Panc1 (cell line): Measurements from ENCODE around the gene HACL1. TPM values are rescaled to one million over a fixed set of nuclear protein-coding genes. Genes with fewer than 3 reads are reported as not detected.

ENCODE experiments used
- ATAC-seq: fragments of 200-7000 bp; cut with Tn5 transposase; 2 replicates; pipeline ENCODE4 v1.9.1; 2020; ENCODE audit warnings: mild to moderate bottlenecking, moderate library complexity
- BruUV-seq: library from RNA; stranded (reverse); fragments of 400-500 nt; replicated peaks from 2 replicates; lab custom pipeline; 2021; lab: Mats Ljungman, UMichigan
- CTCF ChIA-PET: fragments of 300-600 bp; sonication (Branson Sonifier 250); formaldehyde crosslinking; loops from one replicate; lab custom pipeline; 2022; ENCODE audit warnings: antibody characterized with exemption; lab: Charles Lee
- POLR2A ChIA-PET: fragments of 300-600 bp; sonication (Branson Sonifier 250); formaldehyde crosslinking; loops from one replicate; lab custom pipeline; 2022; ENCODE audit warnings: antibody characterized with exemption; lab: Charles Lee
- DNase-seq: peaks from one replicate; pipeline ENCODE4 v3.0.0-alpha.2; 2010; ENCODE audit warnings: low read depth, low spot score
- H3K27ac ChIP-seq: 2 replicates; pipeline ENCODE4 v1.5.1; 2011; ENCODE audit warnings: mild to moderate bottlenecking, low read length, inconsistent platforms
- H3K27me3 ChIP-seq: fragments of 200-500 bp; sonication (Bioruptor generic); 2 replicates; pipeline ENCODE4 v1.6.0; 2014; ENCODE audit warnings: low read length, inconsistent platforms; ENCODE audit not compliant: control insufficient read depth, insufficient read depth
- H3K36me3 ChIP-seq: fragments of 200-500 bp; sonication (Bioruptor generic); 2 replicates; pipeline ENCODE4 v1.5.1; 2014; ENCODE audit warnings: inconsistent platforms, mild to moderate bottlenecking, low read length, moderate library complexity; ENCODE audit not compliant: control insufficient read depth, insufficient read depth
- H3K4me1 ChIP-seq: 2 replicates; pipeline ENCODE4 v1.5.1; 2011; ENCODE audit warnings: inconsistent platforms, mild to moderate bottlenecking, low read length, moderate library complexity; ENCODE audit not compliant: control insufficient read depth, insufficient read depth
- H3K4me3 ChIP-seq, 2 experiments: 2 replicates each; pipeline ENCODE4 v1.5.1; 2011 to 2012; ENCODE audit warnings: low read depth in 2 of 2, low read length in 2 of 2, mild to moderate bottlenecking in 2 of 2, inconsistent platforms in 1 of 2, moderate library complexity in 1 of 2
- H3K9me3 ChIP-seq: fragments of 200-500 bp; sonication (Bioruptor generic); 2 replicates; pipeline ENCODE4 v1.5.1; 2014; ENCODE audit warnings: low read depth, mild to moderate bottlenecking, inconsistent platforms, low read length, moderate library complexity; ENCODE audit not compliant: control insufficient read depth, insufficient read depth
- POLR2AphosphoS5 ChIP-seq: IDR thresholded peaks from 2 replicates; pipeline ENCODE4 v1.6.1; 2012; ENCODE audit warnings: mild to moderate bottlenecking, low read depth, low read length, moderate library complexity
- REST ChIP-seq, 2 experiments: IDR thresholded peaks; 2 replicates each; pipeline ENCODE4 v1.6.1; 2011 to 2012; ENCODE audit warnings: low read depth in 2 of 2, control low read depth in 1 of 2, low read length in 1 of 2, mild to moderate bottlenecking in 1 of 2, moderate library complexity in 1 of 2; ENCODE audit not compliant: insufficient read depth in 1 of 2
- SIN3A ChIP-seq: IDR thresholded peaks from 2 replicates; pipeline ENCODE4 v1.6.1; 2012; ENCODE audit warnings: low read depth, mild to moderate bottlenecking, low read length, moderate library complexity, borderline replicate concordance; ENCODE audit not compliant: insufficient read depth
- TCF7L2 ChIP-seq: IDR thresholded peaks from 2 replicates; pipeline ENCODE4 v1.6.1; 2011; ENCODE audit warnings: mild to moderate bottlenecking, low read depth, low read length, inconsistent platforms
- in situ Hi-C: cut with HindIII; loops from 2 replicates; pipeline ENCODE4 v1.10.0; 2016; ENCODE audit warnings: low sequenced_read_pairs, low pct_unique_long_range_greater_than_20kb
- intact Hi-C: fragments of 100-400 bp; cut with micrococcal nuclease; formaldehyde crosslinking; loops from one replicate; pipeline ENCODE4 v1.10.0; 2022; ENCODE audit not compliant: unreplicated experiment
- total RNA-seq: library from RNA; stranded (reverse); gene quantifications from one replicate; pipeline ENCODE4 v1.2.1, GENCODE V29; 2021; ENCODE audit not compliant: unreplicated experiment
- TF ChIP-seq, protein P1 (sequence below): fragments of 450-650 bp; IDR thresholded peaks from 2 replicates; pipeline ENCODE4 v1.5.1; 2017; ENCODE audit warnings: mild to moderate bottlenecking

The HACL1 gene
- total RNA-seq, 1 experiment from 2014 or later, result 26.8 TPM

DNA sequence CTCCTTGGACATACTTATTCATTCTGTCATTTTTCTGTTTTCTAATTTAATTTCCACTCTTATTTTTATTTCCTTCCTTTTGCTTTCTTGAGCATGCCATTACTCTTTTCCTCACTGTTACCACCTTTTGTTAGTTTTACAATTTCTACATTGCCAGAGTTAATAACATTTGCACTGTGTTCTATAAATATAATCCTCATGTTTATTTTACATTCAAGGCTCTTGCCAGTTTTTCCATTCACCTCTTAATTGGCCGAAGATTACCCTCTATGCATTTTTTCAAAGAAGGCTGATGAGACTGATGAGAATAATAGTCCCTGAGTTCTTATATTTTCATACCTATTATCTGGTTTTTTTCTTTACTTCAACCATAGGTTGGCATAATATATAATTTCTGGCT is 10.6 kb upstream of the HACL1 start:
- H3K4me3 ChIP-seq, result no peak overlapping the region
- H3K9me3 ChIP-seq, result no peaks in the 10 kb centered on the region
- DNase-seq (no peak), ATAC-seq (no peak)
- ChIA-PET POLR2A (interaction anchor here (0.7 kb wide), 1 partner anchor 27 kb away, joined by 3 read pairs; no protein-coding TSS in a partner anchor), CTCF (no interaction called here)
- peak overlapping the region; percentile 73; the same call in 1 of the 2 replicates for H3K27ac ChIP-seq
- H3K27me3 ChIP-seq, result no peaks in the 10 kb centered on the region
- TF ChIP-seq, protein P1, sequence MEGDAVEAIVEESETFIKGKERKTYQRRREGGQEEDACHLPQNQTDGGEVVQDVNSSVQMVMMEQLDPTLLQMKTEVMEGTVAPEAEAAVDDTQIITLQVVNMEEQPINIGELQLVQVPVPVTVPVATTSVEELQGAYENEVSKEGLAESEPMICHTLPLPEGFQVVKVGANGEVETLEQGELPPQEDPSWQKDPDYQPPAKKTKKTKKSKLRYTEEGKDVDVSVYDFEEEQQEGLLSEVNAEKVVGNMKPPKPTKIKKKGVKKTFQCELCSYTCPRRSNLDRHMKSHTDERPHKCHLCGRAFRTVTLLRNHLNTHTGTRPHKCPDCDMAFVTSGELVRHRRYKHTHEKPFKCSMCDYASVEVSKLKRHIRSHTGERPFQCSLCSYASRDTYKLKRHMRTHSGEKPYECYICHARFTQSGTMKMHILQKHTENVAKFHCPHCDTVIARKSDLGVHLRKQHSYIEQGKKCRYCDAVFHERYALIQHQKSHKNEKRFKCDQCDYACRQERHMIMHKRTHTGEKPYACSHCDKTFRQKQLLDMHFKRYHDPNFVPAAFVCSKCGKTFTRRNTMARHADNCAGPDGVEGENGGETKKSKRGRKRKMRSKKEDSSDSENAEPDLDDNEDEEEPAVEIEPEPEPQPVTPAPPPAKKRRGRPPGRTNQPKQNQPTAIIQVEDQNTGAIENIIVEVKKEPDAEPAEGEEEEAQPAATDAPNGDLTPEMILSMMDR, result no peak
- TF ChIP-seq REST (IDR thresholded peaks at IDR 0.05; ENCODE audit: insufficient read depth in 1 of 2, low read depth in 2 of 2, low read length in 1 of 2) (no peak), TCF7L2 (no peak), SIN3A (no peak), POLR2AphosphoS5 (no peak)
- no TSS peak for BruUV-seq
- intact Hi-C loops (no loop called here), in situ Hi-C loops (no loop called here)
- H3K4me1 ChIP-seq, result peaks cover 33% of the 10 kb centered on the region
- no peaks in the 10 kb centered on the region; the same call in 1 of the 2 replicates for H3K36me3 ChIP-seq

DNA sequence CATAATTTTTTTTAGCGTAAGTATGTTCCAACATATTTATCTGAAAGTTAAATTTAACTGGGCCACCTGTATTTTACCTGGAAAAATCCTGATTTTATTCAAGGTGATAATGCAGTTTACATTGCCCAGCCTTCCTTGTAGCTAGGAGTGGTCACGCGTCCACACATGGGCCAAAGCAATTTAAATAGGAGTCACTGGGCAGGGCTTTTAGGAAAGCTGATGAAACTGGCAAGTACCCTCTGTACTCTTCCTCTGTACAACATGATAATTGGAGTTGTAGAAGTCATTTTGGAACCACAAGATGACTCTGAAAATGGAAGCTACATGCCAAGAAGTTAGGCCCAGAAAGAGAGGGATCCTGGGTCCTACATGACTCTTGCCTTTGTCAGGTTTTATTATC is 9.6 kb upstream of the HACL1 start:
- POLR2A ChIA-PET, result interaction anchor here (0.7 kb wide), 1 partner anchor 83 kb away, joined by 13 read pairs; no protein-coding TSS in a partner anchor
- BruUV-seq, result no TSS peak

More for the DNA sequence above, 9.6 kb upstream of the HACL1 start:
- in situ Hi-C loops (no loop called here), intact Hi-C loops (no loop called here)
- H3K9me3 ChIP-seq, result no peaks in the 10 kb centered on the region
- no peaks in the 10 kb centered on the region; the same call in 1 of the 2 replicates for H3K36me3 ChIP-seq
- no peak for TF ChIP-seq TCF7L2
- TF ChIP-seq, protein P1, result no peak
- TF ChIP-seq REST (IDR thresholded peaks at IDR 0.05; ENCODE audit: insufficient read depth in 1 of 2, low read depth in 2 of 2, low read length in 1 of 2), result no peak
- no peak for TF ChIP-seq POLR2AphosphoS5
- no peak for TF ChIP-seq SIN3A
- H3K27me3 ChIP-seq, result no peaks in the 10 kb centered on the region
- H3K27ac ChIP-seq, result peak overlapping the region; percentile 66; the same call in 1 of the 2 replicates
- H3K4me3 ChIP-seq, result no peak overlapping the region
- DNase-seq, result no peak
- ATAC-seq, result no peak
- CTCF ChIA-PET, result no interaction called here
- H3K4me1 ChIP-seq, result peaks cover 43% of the 10 kb centered on the region
